Fibroblast of upper back skin (primary cell): ENCODE results near the gene RASSF4.

ENCODE experiments used
- DNase-seq: peaks from one replicate; pipeline ENCODE4 v3.0.0-alpha.2; 2013

RASSF4 gene

GRCh38 chr10:44976352-44977198 lies 17.0 kb downstream of the RASSF4 start:
- no peak for DNase-seq

- DNase-seq: no peak
These were observed 17.9 kb downstream of the RASSF4 start for GRCh38 chr10:44977287-44978212.

GRCh38 chr10:44978213-44978569 lies 18.6 kb downstream of the RASSF4 start:
- DNase-seq: no peak

- peak; percentile 94 for DNase-seq
These were observed 19.1 kb downstream of the RASSF4 start, which contains the start of gene DEPP1 for GRCh38 chr10:44978570-44979280. Gene DEPP1 (minus strand): TSS chr10:44978809. CDS start chr10:44978030, 779 bp downstream.

GRCh38 chr10:44979281-44980191 lies 19.9 kb downstream of the RASSF4 start:
- no peak for DNase-seq

GRCh38 chr10:44980309-44981171 lies 20.9 kb downstream of the RASSF4 start:
- DNase-seq: no peak

GRCh38 chr10:44981172-44982113 lies 21.8 kb downstream of the RASSF4 start:
- DNase-seq: peak; percentile 84

- no peak for DNase-seq
These were observed 22.5 kb downstream of the RASSF4 start for GRCh38 chr10:44982114-44982460.

- no peak for DNase-seq
These were observed 22.9 kb downstream of the RASSF4 start for GRCh38 chr10:44982496-44982895.

GRCh38 chr10:44983066-44983894 lies 23.7 kb downstream of the RASSF4 start:
- no peak for DNase-seq

- no peak for DNase-seq
These were observed 24.3 kb downstream of the RASSF4 start for GRCh38 chr10:44983895-44984278.

- DNase-seq: no peak
These were observed 25.1 kb downstream of the RASSF4 start for GRCh38 chr10:44984671-44985101.

GRCh38 chr10:44985175-44985681 lies 25.6 kb downstream of the RASSF4 start:
- DNase-seq: no peak

- no peak for DNase-seq
These were observed 26.6 kb downstream of the RASSF4 start for GRCh38 chr10:44986179-44986578.

GRCh38 chr10:44986670-44987069 lies 27.1 kb downstream of the RASSF4 start:
- DNase-seq: no peak

- no peak for DNase-seq
These were observed 29.5 kb downstream of the RASSF4 start for GRCh38 chr10:44988957-44989585.

- no peak for DNase-seq
These were observed 30.1 kb downstream of the RASSF4 start for GRCh38 chr10:44989597-44990301.

GRCh38 chr10:44990302-44990655 lies 30.7 kb downstream of the RASSF4 start:
- no peak for DNase-seq
